ENCODE measurements around the gene QRICH2. TPM values are rescaled to one million over a fixed set of nuclear protein-coding genes. Genes with fewer than 3 reads are reported as not detected.
"Not testable (repeated sequence)": the region's sequence is repeated elsewhere in the genome, so short reads cannot be mapped to it uniquely, and the experiment has no call there.

QRICH2 gene
- total and polyA plus RNA-seq, 11 donors = 1.0 to 2.7 (median 1.6) TPM

DNA sequence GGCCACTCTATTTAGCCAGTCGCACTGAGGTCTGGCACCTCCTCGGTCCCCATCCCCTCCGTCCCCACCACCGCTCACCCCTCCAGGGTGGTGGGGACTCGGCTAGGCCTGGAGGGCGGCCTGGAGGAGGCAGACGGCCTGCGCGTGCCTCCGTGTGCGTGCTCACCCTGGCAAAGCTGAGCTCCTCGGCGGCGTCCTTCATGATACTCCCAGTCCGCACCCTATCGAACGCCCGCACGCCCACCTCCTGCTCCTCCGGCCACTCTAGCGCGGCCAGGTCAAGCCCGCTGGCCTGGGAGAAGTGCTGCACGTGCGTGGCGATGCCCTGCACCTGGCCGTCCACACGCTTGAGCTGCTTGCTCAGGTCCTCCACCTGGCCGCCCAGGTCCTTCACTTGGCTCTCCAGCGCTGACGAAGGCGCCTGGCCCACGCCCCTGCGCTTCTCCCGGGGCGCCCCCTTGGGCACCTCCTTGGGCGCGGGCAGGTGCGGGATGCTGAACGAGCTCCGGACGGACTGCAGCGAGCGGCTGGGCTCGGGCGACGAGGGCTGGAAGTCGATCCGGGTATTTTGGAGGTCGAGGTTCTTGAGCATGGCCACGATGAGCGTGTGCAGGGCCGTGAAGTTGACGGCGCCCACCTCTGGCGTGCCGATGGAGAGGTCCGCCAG, 644 bp downstream of the QRICH2 start:
- ATAC-seq = peak in 1 of 4 donors; percentile 10

DNA sequence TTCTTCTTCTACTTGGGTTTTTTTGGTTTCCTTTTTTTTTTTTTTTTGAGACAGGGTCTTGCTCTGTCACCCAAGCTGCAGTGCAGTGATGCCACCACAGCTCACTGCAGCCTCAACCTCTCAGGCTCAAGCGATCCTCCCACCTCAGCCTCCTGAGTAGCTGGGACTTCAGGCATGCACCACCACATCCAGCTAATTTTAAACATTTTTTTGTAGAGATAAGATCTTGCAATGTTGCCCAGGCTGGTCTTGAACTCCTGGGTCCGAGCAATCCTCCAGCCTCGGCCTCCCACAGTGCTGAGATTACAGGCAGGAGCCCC, 3.0 kb downstream of the QRICH2 start:
- intact Hi-C loops (cut with DNase I) = loop anchor here in 4 of 10 donors (2.0 to 10.0 kb wide), 5 partner anchors 82 to 202 kb away; partner anchors contain the start of gene RHBDF2 (in 1 of the 4)
- H3K27me3 ChIP-seq, DNase-seq, H3K9me3 ChIP-seq, H3K4me1 ChIP-seq, ATAC-seq, H3K4me3 ChIP-seq, H3K27ac ChIP-seq: not testable (repeated sequence)
- peaks cover 0 to 17% (median 9%) of the 10 kb centered on the region in 9 donors for H3K36me3 ChIP-seq
- 93 to 95% (median 94%) methylated on average over 3 of the region's 3 CpGs for whole genome bisulfite sequencing, 4 donors

More for the DNA sequence above, 644 bp downstream of the QRICH2 start:
- Histone ChIP-seq H3K27ac (no peak overlapping the region), H3K4me1 (peaks cover 0 to 3% (median 0%) of the 10 kb centered on the region in 12 donors), H3K9me3 (no peaks in the 10 kb centered on the region), H3K27me3 (no peaks in the 10 kb centered on the region), H3K4me3 (no peak overlapping the region), H3K36me3 (peaks cover 0 to 38% (median 32%) of the 10 kb centered on the region in 9 donors)
- intact Hi-C loops (cut with DNase I) = loop anchor here in 3 of 10 donors (2.0 to 10.0 kb wide), 4 partner anchors 80 to 200 kb away; partner anchors contain the start of gene RHBDF2 (in 1 of the 3)
- whole genome bisulfite sequencing, 4 donors = 97 to 98% (median 98%) methylated on average over 55 to 58 of the region's 58 CpGs
- DNase-seq = no peak
- TF ChIP-seq, protein P1, sequence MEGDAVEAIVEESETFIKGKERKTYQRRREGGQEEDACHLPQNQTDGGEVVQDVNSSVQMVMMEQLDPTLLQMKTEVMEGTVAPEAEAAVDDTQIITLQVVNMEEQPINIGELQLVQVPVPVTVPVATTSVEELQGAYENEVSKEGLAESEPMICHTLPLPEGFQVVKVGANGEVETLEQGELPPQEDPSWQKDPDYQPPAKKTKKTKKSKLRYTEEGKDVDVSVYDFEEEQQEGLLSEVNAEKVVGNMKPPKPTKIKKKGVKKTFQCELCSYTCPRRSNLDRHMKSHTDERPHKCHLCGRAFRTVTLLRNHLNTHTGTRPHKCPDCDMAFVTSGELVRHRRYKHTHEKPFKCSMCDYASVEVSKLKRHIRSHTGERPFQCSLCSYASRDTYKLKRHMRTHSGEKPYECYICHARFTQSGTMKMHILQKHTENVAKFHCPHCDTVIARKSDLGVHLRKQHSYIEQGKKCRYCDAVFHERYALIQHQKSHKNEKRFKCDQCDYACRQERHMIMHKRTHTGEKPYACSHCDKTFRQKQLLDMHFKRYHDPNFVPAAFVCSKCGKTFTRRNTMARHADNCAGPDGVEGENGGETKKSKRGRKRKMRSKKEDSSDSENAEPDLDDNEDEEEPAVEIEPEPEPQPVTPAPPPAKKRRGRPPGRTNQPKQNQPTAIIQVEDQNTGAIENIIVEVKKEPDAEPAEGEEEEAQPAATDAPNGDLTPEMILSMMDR (IDR thresholded peaks at IDR 0.05) = no peak
- TF ChIP-seq POLR2A (IDR thresholded peaks at IDR 0.05) = no peak

DNA sequence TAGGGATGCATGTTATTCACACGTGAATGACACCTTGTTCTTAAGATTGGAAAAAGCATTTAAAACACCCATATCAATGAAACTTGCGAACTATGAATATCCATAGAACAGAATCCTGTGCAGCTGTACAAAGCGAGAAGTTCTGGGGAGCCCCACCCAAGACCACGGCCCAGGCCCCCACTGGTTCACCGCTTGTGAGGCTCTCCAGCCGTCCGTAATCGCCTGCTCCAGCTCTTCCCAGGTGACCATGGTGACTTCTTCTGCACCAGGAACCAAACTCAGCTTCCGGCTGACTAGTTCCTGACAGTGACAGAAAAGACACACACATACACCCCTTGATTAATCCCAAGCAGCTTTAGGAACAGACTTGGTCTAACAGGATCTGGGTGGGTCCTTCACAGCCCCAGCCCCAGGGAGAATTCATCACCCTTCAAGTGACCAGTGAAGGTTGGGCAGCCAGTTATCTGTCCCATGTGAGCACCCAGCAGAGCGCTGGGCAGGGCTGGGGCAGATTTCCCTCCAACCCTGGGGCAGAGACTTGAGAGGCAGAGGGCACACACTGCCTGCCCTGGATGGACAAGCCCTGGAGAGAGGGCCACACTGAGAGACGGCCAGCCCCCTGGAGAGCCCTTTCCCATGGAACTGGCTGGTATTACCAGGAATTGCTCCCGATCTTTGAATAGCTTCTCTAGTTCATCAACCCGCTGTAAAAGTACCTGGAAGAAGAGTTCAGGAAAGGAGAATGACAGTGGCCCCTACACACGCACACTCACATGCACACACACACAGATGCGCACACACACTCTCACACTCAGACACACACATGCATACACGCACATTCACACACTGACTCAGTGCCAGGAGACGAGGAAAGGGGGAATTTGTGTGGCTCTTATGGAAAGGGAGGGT, 3.6 kb downstream of the QRICH2 start:
- 83 to 90% (median 88%) methylated on average over 16 to 17 of the region's 17 CpGs for WGBS, 4 donors
- Histone ChIP-seq H3K27me3 (no peaks in the 10 kb centered on the region), H3K36me3 (peaks cover 0 to 15% (median 4%) of the 10 kb centered on the region in 9 donors), H3K9me3 (no peaks in the 10 kb centered on the region), H3K27ac (no peak overlapping the region), H3K4me3 (no peak overlapping the region), H3K4me1 (peaks cover 0 to 3% (median 0%) of the 10 kb centered on the region in 12 donors)
- DNase-seq (no peak), ATAC-seq (no peak)
- intact Hi-C loops (cut with DNase I) = loop anchor here in 8 of 10 donors (2.0 to 10.0 kb wide), 11 partner anchors 48 to 292 kb away; partner anchors contain the start of genes RHBDF2 (in 3 of the 8) and PRPSAP1 (in 1 of the 8)
- no peak for TF ChIP-seq POLR2A (IDR thresholded peaks at IDR 0.05)
- TF ChIP-seq, protein P1 (IDR thresholded peaks at IDR 0.05) = no peak

DNA sequence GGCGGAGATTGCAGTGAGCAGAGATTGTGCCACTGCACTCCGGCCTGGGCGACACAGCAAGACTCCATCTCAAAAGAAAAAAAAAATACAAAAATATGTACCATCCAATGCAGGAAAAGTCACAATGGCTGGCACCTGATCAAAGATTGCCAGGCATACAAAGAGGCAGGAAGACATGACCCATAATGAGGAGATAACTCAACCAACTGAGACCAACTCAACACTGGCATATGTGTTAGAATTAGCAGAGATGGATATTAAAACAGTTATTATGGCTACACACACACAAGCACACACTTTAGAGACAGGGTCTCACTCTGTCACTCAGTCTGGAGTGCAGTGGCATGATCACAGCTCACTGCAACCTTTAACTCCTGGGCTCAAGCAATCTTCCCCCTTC, 10.6 kb downstream of the QRICH2 start:
- intact Hi-C loops (cut with DNase I) = loop anchor here in 6 of 10 donors (5.0 kb wide), 3 partner anchors 175 to 285 kb away; no protein-coding TSS in a partner anchor
- Histone ChIP-seq H3K4me1 (peaks cover 0 to 15% (median 5%) of the 10 kb centered on the region in 12 donors), H3K4me3 (no peak overlapping the region), H3K27me3 (no peaks in the 10 kb centered on the region), H3K36me3 (peaks cover 0 to 5% (median 0%) of the 10 kb centered on the region in 9 donors), H3K27ac (no peak overlapping the region), H3K9me3 (no peaks in the 10 kb centered on the region)
- 90 to 97% (median 94%) methylated on average over 3 of the region's 3 CpGs for WGBS, 4 donors
- TF ChIP-seq POLR2A (IDR thresholded peaks at IDR 0.05) = no peak
- TF ChIP-seq, protein P1 (IDR thresholded peaks at IDR 0.05) = no peak
- no peak for ATAC-seq
- DNase-seq = no peak
